ENCODE results near the gene TATDN2.

Gene TATDN2

DNA sequence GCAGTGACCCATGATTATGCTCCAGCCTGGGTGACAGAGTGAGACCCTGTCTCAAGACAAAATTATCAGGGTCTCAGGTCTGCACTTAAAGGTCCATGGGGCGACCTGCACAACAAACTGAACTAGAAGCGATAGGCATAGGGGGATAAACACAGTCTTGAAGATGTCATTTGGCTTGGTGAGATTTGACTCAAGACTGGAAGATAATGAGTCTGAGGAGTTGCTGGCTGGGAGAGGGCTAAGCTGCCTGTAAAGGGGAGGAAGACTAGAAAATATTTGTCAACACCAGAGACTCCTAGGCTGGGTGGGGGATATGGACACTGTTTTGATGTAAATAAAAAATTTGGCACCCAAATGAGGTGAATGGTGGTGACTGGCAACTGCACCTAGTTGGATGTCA, 24.7 kb downstream of the TATDN2 start:
- DNase-seq = no peak

DNA sequence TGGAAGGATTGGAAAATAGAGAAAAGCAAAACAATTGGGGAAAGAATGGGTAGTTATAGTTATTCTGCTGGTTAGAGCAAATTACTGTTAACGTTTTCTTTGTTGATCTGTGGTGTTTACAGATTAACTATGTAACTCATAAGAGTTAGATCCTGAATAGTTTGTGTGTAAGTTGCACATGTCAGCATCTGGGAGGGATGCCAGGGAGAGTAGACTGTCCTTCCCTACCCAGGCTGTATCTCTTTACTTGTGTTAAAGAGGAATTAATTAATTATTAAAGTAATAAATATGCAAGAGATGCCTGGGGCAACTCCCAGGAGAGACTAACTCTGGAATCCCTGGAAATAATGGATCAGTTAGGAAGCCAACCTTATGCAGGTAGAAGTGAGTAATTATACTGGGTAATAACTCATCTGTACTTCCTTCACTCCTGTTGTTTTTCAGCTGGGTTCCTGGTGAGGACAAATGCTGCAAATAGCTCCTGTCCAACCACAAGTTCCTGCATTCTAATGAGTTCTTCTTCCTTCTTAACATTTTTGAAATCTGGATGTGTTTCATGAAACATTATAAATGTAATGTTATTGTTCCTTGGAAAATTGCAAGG, 25.5 kb downstream of the TATDN2 start:
- DNase-seq = no peak

DNA sequence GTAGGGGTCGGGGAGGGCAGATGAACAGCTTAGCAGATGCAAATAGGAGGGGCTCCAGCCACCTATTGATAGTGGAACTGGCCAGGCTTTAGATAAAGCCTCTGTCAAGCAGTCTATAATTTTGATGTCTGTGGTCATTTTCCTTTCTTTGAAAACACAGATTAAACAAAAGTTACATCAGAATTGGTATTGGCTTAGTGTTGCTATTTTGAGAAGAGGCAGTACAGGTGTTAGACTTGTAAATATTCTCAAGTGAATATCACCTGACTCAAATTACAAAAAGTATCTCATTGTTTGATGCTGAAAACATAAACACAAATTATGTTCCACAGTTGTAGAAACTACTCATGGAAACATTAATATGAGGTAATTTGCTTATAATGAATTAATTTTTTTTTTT, 26.3 kb downstream of the TATDN2 start:
- DNase-seq = no peak

DNA sequence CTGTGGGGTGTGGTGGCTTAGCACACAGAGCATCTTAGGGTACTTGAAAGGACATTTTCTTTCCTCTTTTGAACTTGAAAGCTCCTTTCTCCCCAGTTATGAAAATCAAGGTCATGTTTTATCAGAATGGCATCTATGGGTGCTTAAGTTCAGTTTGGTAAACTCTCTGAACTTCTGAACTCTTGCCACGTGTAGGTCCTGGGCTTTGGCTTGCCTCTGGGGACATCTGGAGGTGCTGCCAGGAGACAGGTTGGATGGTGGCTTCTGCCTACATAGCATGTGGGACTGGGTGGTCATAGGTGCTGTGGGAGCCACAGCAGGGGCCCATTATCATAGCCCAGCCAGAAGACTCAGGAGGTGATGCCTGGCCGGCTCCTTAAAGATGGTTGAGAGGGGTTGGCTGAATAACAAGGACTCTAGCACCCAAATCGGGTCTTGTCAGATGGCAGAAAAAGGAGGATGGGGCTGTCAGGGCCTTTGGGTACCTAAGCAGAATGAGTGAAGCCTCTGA, 28.9 kb downstream of the TATDN2 start:
- DNase-seq = no peak

DNA sequence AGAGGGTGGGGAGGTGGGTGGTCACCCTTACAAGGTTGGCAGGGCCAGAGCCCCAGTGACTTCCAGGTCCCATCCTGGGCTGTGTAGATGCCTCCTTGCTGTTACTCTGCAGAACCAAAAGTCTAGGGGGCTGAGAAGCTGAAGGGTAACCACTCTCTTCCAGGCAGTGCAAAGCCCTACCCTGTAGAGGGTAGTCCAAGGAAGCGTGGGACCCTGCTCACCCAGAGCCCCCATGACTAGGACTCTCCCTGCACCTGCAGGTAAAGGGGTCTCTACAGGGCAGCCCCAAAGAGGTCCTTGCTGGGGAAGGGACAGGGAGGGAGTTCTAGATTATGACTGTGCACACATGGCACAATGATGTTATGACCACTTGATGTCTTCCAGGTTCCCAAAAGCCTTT, 30.2 kb downstream of the TATDN2 start:
- no peak for DNase-seq

DNA sequence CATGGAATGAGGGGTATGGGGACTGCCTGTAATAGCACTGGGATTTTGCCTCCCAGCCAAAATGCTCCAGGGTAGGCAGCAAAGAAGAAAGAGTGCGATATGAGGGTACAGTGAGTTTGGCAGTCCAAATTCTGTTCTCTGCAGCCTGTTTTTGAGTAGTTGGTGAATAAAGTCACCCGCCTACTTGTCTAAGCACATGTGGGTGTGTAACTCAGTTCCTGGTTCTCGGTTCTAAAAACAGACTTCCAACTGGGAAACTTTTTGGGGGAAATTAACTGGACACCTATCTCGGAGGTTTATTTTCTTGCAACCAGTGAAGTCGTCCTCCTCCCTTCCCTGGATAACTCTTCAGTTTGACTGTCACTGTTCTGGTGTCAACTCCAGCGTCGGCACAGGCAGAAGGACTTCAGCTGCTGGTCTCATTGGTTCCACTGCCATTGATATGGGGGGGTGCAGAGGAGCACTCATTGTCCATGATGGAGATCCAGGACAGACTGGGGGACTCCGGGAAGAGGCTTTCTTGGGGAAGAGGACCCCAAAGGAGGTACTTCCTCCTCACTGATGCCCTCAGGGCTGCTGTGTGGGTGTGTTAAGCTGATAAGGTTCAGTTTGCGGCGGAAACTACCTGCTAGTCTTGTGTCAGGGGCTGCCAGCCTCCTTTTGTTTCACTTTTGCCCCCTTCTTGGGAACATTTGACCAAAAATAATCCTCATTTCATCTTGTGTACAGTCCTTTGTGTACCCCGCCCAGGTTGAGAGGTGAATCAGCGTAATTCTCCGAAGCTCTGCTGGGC, 31.3 kb downstream of the TATDN2 start:
- no peak for DNase-seq

DNA sequence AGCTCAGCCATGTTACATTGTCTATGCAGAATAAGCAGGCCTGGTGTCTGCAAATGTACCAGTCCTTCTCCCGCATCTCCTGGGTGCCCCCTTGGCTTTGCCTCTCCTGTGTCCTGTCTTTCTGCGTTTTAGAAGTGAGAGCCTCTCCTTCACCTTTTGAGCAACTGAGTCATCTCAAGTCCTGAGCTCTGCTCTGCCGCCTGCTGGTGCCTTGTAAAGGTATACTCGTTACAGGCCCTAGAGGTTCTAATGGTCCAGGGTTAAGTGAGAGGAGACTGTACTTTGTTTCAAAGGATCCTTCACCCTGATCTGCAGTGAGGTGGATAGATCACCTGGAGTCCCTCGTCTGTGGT, 31.9 kb downstream of the TATDN2 start:
- DNase-seq = no peak

DNA sequence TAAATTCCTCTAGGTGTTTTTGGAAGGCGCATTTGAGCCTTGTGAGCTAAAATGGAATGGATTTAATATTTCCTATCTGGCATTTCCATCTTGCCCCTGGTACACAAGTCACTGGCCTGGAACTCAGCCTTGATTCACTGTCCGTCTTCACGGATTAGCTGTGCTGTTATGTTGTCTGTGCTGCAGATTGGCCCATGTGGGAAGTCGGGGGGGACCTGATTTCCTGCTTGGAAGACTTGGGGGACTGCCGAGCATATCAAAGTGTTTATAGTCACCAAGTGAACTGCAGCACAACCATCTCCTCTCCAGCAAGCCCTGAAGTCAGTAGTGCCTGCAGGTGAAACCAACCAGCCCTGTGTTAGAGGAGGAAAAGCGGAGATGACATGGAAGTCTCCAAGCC, 32.3 kb downstream of the TATDN2 start:
- DNase-seq = no peak

DNA sequence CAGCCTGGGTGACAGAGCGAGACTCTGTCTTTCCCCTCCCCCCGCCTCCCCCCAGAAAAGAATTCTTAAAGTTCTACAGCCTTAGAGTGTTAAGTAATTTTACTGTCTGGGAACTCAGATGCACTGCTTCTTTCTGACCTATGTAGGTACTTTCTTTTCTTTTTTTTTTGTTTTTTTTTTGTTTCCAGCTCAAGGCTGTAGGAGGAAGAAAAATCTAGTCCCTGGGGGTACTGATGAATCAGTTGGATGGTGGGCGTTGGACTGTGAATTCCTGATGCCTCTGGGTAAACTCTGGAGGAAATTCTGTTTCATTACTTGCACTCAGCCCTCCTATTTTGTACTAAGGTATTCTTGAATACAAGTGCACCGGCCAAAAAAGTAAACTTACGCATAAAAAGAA, 33.7 kb downstream of the TATDN2 start:
- DNase-seq = no peak

DNA sequence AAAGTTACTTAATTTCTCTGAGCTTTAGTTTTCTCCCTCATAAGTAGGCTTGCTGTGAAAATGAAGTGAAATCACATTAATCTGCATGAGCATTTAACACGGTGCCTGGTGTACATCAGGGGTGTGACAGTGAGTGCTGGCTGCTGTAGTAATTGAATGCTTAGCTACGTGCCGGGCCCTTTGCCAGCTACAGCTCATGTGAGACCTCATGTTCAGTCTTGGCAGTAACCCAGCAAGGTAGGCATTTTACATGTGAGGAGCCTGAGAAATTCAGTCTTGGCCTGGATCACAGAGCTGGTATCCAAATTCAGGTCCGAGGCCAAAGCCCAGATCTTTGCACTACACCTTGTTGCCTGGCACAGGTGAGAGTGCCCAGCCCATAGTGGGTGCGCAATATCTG, 35.4 kb downstream of the TATDN2 start:
- DNase-seq = no peak

DNA sequence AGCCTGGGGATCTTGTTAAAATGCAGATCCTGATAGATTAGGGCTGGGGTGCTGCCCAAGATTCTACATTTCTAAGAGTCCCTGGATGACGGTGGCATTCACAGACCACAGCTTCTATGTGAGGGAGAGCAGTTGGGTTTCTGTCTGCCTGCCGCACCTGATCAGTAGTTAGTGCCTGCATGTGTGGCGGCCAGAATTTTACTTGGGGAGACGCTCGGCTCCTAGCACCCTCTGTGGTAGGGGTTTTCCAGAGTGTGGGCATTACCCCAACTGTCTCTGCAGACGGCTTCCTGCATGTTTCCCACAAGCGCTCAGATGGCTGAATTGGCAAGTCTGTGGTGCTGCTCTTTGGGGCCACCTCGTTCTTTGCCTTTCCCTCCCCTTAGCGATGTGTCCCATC, 36.2 kb downstream of the TATDN2 start:
- DNase-seq = peak; percentile 30

DNA sequence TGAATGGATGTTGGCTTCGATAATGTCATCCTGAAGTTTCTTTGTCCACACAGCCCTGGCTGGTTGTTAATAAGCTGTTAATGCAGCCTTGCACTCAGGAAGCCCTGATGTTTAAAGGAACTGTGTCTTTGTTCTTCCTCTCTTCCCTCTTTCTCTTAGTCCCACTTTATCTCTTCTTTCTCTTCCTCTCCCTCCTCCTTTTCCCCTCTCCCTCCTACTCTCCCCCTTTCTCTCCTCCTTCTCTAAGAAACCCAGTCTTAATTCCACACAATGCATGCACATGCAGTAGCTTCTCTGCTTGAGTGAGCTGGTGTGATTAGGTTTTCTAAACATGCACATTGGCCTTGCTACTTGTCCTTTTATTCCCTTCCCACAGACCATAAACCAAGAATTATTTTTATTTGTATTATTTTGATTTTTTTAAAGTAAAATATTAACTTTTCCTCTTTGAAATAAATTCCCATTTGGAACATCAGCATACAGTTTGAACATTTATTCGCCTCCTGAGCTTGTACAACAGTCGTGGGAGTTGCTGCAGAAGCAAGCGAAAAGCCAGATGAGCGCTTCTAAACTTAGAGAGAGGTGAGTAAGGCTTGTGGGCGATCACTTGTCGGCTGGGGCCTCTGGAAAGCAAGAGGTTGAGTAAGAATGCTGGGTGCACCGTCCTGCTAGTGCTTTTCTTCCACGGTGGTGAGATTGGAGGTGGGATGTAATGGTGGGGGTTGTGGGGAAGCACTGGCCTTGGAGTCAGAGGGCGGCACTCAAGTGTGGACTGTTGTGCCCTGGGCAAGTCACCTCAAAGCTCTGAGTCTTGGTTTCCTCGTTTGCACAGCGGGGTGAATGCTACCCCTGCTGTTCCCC, 37.2 kb downstream of the TATDN2 start:
- no peak for DNase-seq

DNA sequence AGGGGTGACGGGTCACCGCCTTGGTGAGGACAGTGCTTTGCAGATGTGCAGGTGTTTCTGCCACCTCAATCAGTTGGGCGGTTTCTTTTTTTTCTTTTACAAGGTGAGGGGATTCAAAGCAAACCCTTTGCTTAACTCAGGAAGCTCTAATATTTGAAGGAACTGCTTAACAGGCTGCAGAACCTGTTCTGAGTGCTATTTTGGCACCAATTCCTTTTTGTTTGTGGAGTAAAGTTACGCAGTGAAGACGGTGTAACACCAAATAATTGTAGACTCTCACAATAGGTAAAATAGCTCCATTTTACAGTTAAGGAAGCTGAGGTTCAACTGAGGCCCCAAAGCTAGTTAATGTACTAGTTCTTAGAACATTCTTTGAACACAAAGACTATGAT, 37.9 kb downstream of the TATDN2 start:
- no peak for DNase-seq

DNA sequence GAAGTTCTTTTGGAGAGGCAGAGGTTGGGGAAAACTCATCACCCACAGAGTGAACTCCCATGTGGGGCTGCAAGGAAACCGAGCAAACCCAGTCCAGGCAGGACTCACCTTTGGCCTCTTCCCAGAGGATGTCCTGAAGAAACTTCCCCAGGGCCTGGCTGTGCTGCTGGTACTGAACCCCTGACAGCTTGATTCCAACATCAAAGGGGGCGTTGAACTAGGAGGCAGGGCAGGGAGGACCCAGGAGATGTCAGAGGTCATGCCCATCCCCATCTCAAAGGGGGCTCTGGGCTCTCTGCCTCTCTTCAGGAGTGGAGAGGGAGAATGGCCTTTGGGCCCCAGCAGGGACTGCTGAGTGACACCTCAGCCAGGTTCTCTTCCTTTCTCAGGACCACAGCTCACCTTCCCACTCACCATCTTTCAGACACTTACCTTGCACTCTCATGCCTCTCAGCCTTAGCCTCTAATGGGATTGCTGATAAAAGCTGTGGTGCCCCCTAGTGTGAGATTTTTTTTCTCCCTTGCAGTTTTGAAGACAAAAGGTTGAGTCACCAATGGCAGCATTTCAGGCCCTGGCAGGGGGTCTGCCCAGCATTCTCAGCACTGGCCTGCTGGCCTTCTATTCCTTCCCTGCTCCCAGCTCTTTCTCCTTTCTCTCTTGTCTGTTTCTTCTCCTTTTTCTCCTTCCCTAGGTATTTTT, 38.5 kb downstream of the TATDN2 start:
- no peak for DNase-seq

DNA sequence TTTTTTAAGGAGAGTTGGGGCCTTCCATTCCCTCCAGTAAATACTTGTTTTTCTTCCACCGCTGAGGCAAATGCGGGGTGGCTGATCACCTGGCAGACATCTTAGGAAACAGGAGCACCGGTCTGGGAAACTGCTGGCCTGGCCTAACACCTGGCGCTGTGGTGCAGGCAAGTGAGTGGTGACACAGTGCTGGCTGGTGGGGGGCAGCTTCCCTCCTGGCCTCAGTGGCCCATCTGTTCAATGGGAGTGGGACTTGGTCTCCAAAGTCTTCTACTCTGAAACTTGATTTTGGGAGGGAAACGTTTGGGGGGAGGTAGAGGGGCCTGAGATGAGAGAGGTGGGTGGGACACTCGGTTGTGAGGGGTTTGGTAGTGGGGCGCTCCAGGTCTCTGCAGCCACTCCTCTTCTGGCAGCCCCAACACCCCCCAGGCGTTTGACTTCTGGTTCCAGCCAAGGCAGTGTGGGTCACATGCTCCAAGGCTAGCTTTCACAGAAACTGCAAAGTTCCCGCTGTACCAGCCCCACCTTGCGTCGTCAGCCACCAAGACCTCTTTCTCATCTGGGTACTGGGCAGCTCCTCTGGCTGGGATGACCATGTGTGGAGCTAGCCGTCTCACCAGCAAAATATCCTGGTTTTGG, 39.8 kb downstream of the TATDN2 start:
- no peak for DNase-seq

DNA sequence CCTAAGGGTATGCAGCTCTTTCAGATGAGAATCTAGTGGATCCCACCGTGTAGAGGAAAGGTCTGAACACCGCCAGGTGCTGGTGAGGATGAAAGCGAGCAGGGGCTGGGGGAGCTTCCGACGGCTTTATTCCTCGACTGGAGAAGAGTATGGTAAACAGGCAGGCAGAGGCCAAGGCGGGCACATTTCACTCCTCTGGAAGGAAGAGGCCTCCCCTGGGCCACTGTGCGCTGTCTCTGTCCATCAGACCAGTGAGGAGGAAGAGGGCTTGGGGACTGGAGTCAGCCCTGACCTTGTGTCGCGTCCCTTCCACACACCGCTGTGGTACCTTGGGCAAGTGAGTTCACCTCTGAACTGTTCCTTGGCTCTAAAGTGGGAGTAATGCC, 40.3 kb downstream of the TATDN2 start:
- DNase-seq = no peak

DNA sequence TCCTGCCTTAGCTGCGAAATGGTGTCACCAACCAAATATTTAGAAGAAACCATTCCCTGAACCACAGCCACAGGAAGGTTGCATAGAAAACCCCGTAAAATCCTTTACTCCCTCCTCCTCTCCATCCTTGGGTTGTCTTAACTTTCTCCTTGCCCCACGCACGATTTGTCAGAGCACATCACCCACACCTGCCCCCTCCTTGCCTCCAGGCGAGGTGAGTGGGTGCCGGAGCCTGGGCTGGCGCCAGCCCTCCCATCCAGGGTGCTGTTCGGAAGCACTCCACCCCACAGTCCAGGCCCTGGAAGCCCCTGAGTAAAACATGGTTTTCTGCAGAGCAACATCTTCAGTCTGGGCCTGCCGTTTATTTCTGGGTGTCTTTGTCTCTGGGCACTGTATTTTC, 40.8 kb downstream of the TATDN2 start:
- no peak for DNase-seq

DNA sequence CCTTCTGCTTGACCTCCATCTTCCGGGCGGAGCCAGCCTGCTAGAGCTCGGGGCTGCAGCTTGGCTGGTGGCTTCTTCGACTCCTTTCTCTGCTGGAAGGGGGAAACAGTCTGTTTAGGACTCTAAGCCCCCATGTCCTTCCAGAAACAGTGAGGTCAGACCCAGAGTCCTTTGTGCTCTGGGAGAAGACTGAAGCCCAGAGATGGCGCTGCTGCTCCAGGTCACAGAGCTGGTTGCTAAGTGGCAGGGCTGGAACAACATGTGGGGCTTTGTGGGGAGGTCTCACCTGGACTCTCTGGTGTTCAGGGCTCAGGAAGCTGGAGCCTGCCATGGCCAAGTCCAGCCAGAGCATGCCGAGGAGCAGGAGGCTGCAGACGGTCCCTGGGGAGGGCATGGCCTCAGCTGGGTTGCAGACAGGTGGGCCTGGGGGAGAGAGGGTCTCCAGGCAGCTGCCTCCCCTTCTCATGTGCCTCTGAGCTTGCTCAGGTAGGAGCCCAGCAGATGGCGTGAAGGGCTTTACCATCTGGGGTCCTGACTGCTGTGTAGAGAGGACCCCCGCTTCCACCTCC, 41.6 kb downstream of the TATDN2 start:
- no peak for DNase-seq

DNA sequence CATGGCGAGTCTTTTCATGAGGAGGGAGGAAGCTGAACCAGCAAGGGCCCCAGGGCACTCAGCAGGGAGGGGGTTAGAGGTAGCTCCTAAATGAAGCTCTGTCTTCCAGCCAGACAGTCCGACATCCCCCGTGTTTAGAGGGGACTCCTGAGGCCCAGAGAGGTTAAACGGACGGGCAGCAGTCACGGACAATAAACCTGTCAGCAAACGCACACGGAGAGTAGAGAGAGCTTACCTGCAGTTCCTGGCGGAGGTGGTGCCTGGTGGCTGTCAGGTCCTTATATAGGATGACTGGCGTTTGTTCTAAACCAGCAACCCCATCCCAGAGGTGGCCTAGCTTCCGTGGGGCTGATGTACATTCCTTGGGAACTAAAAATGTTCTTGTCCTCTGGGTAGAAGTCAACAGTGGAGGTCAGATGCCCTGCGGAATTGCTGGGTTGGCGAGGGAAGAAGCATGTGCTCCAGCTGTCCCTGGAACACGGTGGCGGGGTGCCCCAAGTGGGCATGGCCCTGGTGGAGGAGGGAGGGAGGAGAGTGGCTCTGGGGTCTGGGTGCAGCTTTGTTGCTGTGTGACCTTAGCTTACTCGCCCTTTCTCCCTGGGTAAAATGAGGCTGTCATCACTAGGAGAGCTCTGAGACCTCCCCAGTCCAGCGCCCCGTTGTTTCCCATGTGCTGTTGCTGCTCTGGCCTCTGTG, 42.4 kb downstream of the TATDN2 start:
- no peak for DNase-seq

DNA sequence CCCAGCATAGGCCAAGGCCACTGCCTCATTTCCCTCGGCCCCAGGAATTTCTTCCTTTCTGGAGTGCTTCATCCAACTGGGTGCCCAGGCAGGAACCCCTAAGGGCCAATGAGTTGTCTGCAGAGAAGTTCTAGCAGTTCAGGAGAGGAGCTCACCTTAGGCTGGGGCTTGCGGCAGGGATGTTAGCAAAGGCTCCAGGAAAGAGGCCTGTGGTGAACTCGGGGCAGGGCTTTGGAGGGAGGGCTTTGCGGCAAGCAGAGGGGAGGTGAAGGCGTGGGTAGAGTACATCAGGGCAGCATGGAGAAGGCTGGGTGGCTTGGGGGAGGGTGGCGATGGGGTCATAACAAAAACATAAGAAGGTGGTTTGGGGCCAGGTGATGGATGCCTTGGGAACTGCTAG, 43.4 kb downstream of the TATDN2 start:
- no peak for DNase-seq

Data from T-helper 9 cell (primary cell).